Retinal pigment epithelial cell (primary cell): ENCODE results near the gene LPAR2.

ENCODE experiments used
- DNase-seq: peaks from one replicate; pipeline ENCODE4 v3.0.0-alpha.2; 2010; ENCODE audit warnings: low read depth
- H3K4me3 ChIP-seq: 2 replicates; pipeline ENCODE4 v1.5.1; 2011; ENCODE audit warnings: mild to moderate bottlenecking, low read length, control low read depth, moderate library complexity
- TF ChIP-seq, protein P1 (sequence below): conservative IDR thresholded peaks from 2 replicates; pipeline ENCODE4 v1.5.1; 2011; ENCODE audit warnings: low read depth, low read length, control low read depth, inconsistent platforms

The LPAR2 gene

GRCh38 chr19:19645233-19645870 is 17.3 kb upstream of the LPAR2 start:
- DNase-seq, result no peak
- H3K4me3 ChIP-seq, result no peak overlapping the region
- TF ChIP-seq, protein P1, sequence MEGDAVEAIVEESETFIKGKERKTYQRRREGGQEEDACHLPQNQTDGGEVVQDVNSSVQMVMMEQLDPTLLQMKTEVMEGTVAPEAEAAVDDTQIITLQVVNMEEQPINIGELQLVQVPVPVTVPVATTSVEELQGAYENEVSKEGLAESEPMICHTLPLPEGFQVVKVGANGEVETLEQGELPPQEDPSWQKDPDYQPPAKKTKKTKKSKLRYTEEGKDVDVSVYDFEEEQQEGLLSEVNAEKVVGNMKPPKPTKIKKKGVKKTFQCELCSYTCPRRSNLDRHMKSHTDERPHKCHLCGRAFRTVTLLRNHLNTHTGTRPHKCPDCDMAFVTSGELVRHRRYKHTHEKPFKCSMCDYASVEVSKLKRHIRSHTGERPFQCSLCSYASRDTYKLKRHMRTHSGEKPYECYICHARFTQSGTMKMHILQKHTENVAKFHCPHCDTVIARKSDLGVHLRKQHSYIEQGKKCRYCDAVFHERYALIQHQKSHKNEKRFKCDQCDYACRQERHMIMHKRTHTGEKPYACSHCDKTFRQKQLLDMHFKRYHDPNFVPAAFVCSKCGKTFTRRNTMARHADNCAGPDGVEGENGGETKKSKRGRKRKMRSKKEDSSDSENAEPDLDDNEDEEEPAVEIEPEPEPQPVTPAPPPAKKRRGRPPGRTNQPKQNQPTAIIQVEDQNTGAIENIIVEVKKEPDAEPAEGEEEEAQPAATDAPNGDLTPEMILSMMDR, result no peak

- no peak for DNase-seq
- TF ChIP-seq, protein P1, result no peak
- no peak overlapping the region for H3K4me3 ChIP-seq
Observed at GRCh38 chr19:19644054-19644388, 16.0 kb upstream of the LPAR2 start.

DNA sequence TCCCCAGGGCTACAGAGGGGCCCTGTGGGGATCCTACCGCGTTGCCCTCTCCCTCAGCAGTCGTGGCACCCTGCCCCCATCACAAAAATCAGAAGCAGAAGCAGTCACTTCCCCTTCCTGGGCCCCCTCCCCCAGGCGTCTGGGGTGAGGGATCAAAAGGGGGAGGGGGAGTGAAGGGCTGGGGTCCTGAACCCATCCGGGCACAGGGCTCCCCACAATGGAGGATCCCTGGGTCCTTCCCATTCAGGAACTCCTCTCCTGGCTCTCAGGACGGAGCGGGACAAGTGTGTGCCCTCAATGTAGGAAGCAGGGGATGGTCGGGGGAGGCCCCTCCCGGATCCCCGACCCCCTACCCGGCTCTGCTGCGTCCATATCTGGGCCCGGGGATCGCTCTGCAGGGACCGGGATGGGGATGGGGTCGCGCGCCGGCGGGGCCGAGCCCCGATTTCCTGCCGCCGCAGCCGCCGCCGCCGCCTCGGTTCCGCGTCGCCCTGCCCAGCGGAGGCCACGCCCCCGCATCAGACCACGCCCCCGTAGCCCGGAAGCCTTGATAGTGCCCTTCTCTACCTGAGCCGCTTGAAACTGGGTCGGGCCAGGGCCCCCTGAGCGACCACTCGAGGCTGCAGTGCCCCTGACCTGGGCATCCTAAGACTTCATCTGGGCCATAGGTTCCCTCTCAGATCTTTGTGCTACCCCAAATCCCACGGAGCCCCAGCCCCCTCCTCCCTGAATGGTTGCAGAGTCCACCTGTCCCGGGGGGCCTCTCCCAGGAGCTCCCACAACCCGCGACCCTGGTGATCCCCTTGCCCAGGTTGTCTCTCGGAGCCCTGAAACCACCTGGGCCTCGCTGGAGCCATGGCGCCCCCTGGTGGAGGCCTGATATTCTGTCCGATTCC is 15.4 kb upstream of the LPAR2 start, which contains the start of gene GMIP:
Gene GMIP (minus strand): TSS at position 500 of the 896 bp plus-strand sequence. CDS start 128 bp downstream, at position 372.
- H3K4me3 ChIP-seq, result peak within 1 kb of the TSS; percentile 81
- DNase-seq, result no peak
- TF ChIP-seq, protein P1, result peak; percentile 80

DNA sequence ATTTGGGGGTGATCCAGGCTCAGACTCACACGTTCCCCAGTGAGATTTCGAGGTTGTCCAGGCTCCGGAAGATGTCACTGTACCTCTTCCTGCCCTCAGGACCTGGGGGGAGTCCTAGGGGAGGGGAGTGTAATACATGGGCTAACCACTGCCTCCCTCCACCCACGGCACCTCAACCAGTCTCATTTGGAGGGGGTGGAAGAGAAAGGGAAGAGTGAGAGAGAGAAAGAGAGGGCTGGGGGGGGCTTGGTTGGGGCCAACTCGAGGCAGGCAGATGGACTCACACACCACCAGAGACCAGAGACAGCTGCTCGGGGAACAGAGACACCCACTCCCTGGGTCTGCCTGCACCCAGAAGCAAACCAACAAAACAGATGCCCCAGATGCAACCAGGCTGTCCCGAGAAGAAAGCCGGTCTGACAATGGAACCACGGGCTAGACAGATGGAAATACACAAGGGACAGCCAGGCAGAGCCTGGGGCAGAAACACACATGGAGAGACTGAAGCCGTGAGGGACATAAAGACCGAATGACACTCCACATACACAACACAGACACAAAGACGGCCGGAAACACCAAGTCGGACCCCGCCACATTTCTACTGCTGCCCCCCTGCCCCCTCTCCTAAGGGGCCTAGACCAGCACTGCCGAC is 14.6 kb upstream of the LPAR2 start:
- DNase-seq, result no peak
- TF ChIP-seq, protein P1, result no peak
- H3K4me3 ChIP-seq, result peak overlapping the region; percentile 81

DNA sequence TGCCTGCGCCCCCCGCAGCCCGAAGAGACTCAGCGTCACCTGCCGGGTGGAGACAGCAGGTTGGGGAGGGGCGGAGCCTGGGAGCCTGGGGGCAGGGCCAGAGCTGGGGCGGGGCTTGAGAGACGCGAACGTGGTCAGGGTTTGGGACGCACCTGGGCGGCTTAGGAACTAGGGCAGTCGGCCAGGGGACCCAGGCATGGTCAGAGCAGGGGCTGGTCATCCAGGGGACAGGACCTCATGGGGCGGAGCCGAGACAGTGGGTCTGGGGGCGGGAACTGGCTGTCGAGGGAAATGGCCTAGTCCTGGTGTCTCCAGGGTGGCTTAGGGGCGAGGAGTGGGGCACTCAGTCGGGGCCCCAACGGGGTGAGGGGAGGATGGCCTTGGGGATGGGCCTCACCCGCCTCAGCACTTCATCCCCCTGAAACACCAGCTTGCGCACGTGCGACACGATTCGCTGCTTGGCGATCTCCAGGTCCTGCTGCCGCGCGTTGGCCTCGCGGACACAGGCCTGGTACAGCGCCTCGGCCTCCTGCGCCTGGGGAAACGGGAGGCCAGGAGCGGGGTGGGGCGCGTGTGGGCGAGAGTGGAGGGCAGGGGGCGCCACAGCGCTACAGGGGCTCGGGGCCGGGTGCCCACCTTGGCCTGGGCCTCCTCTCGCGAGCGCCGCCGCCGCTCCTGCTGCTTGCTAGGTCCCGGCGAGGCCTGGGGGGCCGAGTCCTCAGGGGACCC is 9.7 kb upstream of the LPAR2 start:
- no peak overlapping the region for H3K4me3 ChIP-seq
- no peak for DNase-seq
- TF ChIP-seq, protein P1, result no peak

DNA sequence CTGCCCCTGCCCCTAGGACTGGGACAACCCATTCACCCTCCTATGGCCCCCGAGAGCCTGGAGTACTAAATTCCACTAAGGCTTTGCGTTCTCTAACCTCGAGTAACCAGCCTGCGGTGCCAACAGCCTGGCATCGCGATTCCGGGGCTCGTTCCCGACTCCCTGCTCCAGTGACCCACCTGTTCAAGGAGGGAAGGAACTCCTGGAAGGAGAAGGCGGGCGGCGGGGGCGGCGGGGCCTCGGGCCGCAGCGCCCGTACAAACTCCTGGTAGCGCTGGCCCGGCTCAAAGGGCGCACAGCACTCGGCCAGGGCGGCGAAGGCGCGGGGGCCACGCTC is 9.1 kb upstream of the LPAR2 start:
- H3K4me3 ChIP-seq, result no peak overlapping the region
- TF ChIP-seq, protein P1, result no peak
- no peak for DNase-seq
